GM12892 (cell line): ENCODE measurements around the gene TCL1B.
"Not testable (repeated sequence)": the region's sequence is repeated elsewhere in the genome, so short reads cannot be mapped to it uniquely, and the experiment has no call there.

Experiments
- DNase-seq: peaks from one replicate; pipeline ENCODE4 v3.0.0; 2011; ENCODE audit not compliant: insufficient read length
- FAIRE-seq: peaks from 2 replicates; lab custom pipeline; 2011; peaks lifted over from hg19 to GRCh38; lab: Jason Lieb, UNC
- POLR2A ChIP-seq: IDR thresholded peaks from 2 replicates; pipeline ENCODE4 v1.6.1; 2011; ENCODE audit warnings: low read depth, low read length, control low read depth
- POLR2AphosphoS5 ChIP-seq: IDR thresholded peaks from 2 replicates; pipeline ENCODE4 v1.6.1; 2011; ENCODE audit warnings: low read depth, low read length, control low read depth
- TAF1 ChIP-seq: IDR thresholded peaks from 2 replicates; pipeline ENCODE4 v1.6.1; 2011; ENCODE audit warnings: low read depth, mild to moderate bottlenecking, control low read depth, low read length, borderline replicate concordance

Gene TCL1B

GRCh38 chr14:95659293-95659989 lies 26.8 kb upstream of the TCL1B start:
- TF ChIP-seq POLR2AphosphoS5 (no peak), TAF1 (no peak)
- no peak for FAIRE-seq
- DNase-seq = no peak

GRCh38 chr14:95659990-95660385 lies 26.2 kb upstream of the TCL1B start:
- DNase-seq = no peak

DNA sequence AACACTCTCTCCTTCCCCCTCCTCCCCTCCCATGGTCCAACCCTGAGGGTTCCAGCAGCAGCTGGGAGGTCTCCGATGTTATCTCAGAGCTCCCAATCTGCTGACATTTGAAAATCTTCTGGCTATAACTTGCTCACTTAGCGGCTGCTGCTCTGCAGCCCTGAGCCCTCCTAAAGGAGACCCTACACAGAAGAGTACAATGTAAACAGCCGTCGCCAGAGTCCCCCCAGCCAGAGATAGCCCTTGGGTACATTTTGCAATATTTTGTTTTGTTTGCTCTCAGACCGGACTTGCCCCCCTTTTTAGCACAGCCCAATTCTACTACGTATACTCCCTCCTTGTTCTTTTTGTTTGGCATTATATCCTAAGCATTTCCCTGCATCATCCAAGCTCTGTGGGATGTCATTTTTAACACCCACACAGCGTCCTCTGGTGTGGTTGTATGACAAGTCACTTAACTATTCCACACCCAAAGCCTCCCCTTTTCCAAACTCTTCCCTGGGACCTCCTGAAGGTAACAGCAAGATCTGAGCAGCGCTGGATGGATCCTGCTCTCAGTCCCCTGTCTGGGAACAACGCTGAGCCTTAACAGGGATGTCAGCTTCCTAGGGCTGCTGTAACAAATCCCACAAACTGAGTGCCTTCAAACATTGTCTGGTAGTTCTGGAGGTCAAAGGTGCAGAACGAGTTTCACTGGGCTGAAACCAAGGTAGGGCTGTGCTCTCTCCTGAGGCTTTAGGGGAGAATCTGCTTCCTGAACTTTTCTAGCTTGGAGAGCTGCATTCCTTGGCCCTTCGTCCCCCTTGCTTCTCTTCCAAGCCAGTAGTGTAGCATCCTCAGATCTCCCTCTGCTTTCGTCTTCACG lies 25.3 kb upstream of the TCL1B start:
- TF ChIP-seq TAF1 = no peak
- TF ChIP-seq POLR2A = no peak
- TF ChIP-seq POLR2AphosphoS5 = no peak
- DNase-seq (no peak), FAIRE-seq (no peak)

More at GRCh38 chr14:95659990-95660385, 26.2 kb upstream of the TCL1B start:
- FAIRE-seq = no peak
- TF ChIP-seq TAF1 (no peak), POLR2AphosphoS5 (no peak), POLR2A (no peak)

- no peak for TF ChIP-seq POLR2AphosphoS5
- no peak for TF ChIP-seq TAF1
- no peak for TF ChIP-seq POLR2A
- FAIRE-seq = peak; percentile 54
These were observed 23.6 kb upstream of the TCL1B start for GRCh38 chr14:95662376-95663186.

DNA sequence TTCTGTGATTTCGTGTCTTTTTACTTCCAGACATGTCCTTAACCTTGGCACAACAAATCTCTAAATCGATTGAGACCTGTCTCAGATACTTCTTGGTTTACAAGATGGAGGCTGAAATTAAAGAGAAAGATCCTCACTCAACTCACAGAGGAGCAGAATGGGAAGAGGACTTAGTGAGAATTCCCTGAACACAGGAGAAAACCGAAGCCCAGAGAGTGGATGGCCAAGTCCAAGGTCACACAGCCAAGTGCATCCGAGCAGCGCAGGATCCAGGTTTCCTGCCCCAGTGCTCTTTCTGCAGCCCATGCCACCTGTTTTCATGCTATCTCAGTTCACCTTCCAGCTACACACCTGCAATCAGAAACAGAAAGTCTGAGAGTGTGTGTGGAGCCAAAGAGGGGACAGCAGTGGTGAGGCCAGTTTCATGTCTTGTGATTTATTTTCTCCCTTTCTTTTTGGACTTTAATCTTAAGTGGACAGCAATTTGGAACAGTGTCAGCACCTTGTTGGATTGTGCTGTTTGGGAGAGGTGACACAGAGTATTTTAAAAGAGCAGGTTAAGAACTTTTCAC lies 22.9 kb upstream of the TCL1B start:
- FAIRE-seq (peak; percentile 85), DNase-seq (no peak)
- TF ChIP-seq TAF1 (no peak), POLR2A (no peak), POLR2AphosphoS5 (no peak)

More at GRCh38 chr14:95662376-95663186, 23.6 kb upstream of the TCL1B start:
- DNase-seq = no peak

DNA sequence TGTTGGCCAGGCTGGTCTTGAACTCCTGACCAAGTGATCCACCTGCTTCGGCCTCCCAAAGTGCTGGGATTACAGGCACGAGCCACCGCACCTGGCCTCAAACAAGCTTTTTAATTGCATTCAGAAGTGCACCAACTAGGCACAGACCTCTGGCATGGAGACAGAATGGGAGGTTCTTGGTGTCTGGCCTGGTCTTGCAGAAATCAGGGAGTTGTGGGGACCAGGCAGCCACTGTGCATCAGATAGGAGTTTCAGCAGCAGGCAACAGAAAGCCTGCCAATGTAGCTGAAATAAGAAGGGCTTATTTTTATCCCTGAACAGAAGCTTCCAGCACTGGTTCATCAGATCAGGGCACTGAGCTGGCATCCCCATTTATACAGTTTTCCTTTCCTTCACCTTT lies 22.2 kb upstream of the TCL1B start:
- no peak for TF ChIP-seq POLR2A
- no peak for TF ChIP-seq POLR2AphosphoS5
- no peak for TF ChIP-seq TAF1
- DNase-seq (no peak), FAIRE-seq (no peak)

GRCh38 chr14:95664546-95664945 lies 21.7 kb upstream of the TCL1B start:
- DNase-seq = no peak

GRCh38 chr14:95665530-95665929 lies 20.7 kb upstream of the TCL1B start:
- not testable (repeated sequence) for FAIRE-seq, DNase-seq

More at GRCh38 chr14:95664546-95664945, 21.7 kb upstream of the TCL1B start:
- no peak for TF ChIP-seq POLR2AphosphoS5
- TF ChIP-seq TAF1 = no peak
- TF ChIP-seq POLR2A = no peak
- peak; percentile 58 for FAIRE-seq

- FAIRE-seq (no peak), DNase-seq (no peak)
- TF ChIP-seq POLR2A = no peak
- TF ChIP-seq TAF1 = no peak
- no peak for TF ChIP-seq POLR2AphosphoS5
These were observed 19.8 kb upstream of the TCL1B start for GRCh38 chr14:95666450-95666849.

GRCh38 chr14:95667249-95667693 lies 19.0 kb upstream of the TCL1B start:
- TF ChIP-seq TAF1 = no peak
- TF ChIP-seq POLR2AphosphoS5 = no peak
- no peak for TF ChIP-seq POLR2A
- FAIRE-seq (no peak), DNase-seq (no peak)

GRCh38 chr14:95668235-95668772 lies 17.9 kb upstream of the TCL1B start:
- no peak for DNase-seq
- peak; percentile 53 for FAIRE-seq
- no peak for TF ChIP-seq POLR2AphosphoS5
- TF ChIP-seq TAF1 = no peak
- no peak for TF ChIP-seq POLR2A
